ENCODE data around the gene ZBTB16. TPM values are rescaled to one million over a fixed set of nuclear protein-coding genes. Genes with fewer than 3 reads are reported as not detected.
A peak's percentile ranks its signal among the peaks of the same experiment; 100 is the strongest.

ZBTB16 gene
- total RNA-seq, 2 donors from 2014 or later, result 17.2 to 20.7 TPM

- no peak overlapping the region for H3K27ac Mint-ChIP-seq
- no peaks in the 10 kb centered on the region for H3K27me3 Mint-ChIP-seq
- no peaks in the 10 kb centered on the region for H3K36me3 Mint-ChIP-seq (ENCODE audit: low read depth)
- no peak overlapping the region for H3K4me3 Mint-ChIP-seq
- no peak for DNase-seq
- no peaks in the 10 kb centered on the region for H3K9me3 ChIP-seq (ENCODE audit: control insufficient read depth, low read length, poor library complexity, severe bottlenecking)
- peaks cover 26% of the 10 kb centered on the region for H3K4me1 Mint-ChIP-seq
- ATAC-seq, result no peak
Measured at GRCh38 chr11:114254571-114255146, 195.1 kb downstream of the ZBTB16 start.

GRCh38 chr11:114255289-114255688 is 195.8 kb downstream of the ZBTB16 start:
- no peaks in the 10 kb centered on the region for H3K36me3 Mint-ChIP-seq (ENCODE audit: low read depth)
- H3K4me3 Mint-ChIP-seq, result no peak overlapping the region
- H3K27ac Mint-ChIP-seq, result no peak overlapping the region
- H3K9me3 ChIP-seq (ENCODE audit: control insufficient read depth, low read length, poor library complexity, severe bottlenecking), result no peaks in the 10 kb centered on the region
- H3K27me3 Mint-ChIP-seq, result no peaks in the 10 kb centered on the region
- DNase-seq (no peak), ATAC-seq (no peak)
- H3K4me1 Mint-ChIP-seq, result peaks cover 24% of the 10 kb centered on the region

GRCh38 chr11:114256176-114256966 is 196.9 kb downstream of the ZBTB16 start:
- Mint-ChIP-seq H3K27me3 (no peaks in the 10 kb centered on the region), H3K27ac (no peak overlapping the region), H3K4me3 (no peak overlapping the region), H3K4me1 (peaks cover 23% of the 10 kb centered on the region), H3K36me3 (ENCODE audit: low read depth) (no peaks in the 10 kb centered on the region)
- DNase-seq (no peak), ATAC-seq (no peak)
- H3K9me3 ChIP-seq (ENCODE audit: control insufficient read depth, low read length, poor library complexity, severe bottlenecking), result no peaks in the 10 kb centered on the region

GRCh38 chr11:114256967-114257286 is 197.4 kb downstream of the ZBTB16 start:
- H3K9me3 ChIP-seq (ENCODE audit: control insufficient read depth, low read length, poor library complexity, severe bottlenecking), result no peaks in the 10 kb centered on the region
- Mint-ChIP-seq H3K4me1 (peaks cover 21% of the 10 kb centered on the region), H3K4me3 (no peak overlapping the region), H3K27me3 (no peaks in the 10 kb centered on the region), H3K36me3 (ENCODE audit: low read depth) (no peaks in the 10 kb centered on the region), H3K27ac (no peak overlapping the region)
- DNase-seq (no peak), ATAC-seq (no peak)

- DNase-seq, result no peak
- H3K27ac Mint-ChIP-seq, result no peak overlapping the region
- H3K4me3 Mint-ChIP-seq, result no peak overlapping the region
- H3K9me3 ChIP-seq (ENCODE audit: control insufficient read depth, low read length, poor library complexity, severe bottlenecking), result no peaks in the 10 kb centered on the region
- no peaks in the 10 kb centered on the region for H3K36me3 Mint-ChIP-seq (ENCODE audit: low read depth)
- peaks cover 17% of the 10 kb centered on the region for H3K4me1 Mint-ChIP-seq
- H3K27me3 Mint-ChIP-seq, result no peaks in the 10 kb centered on the region
- no peak for ATAC-seq
Measured at GRCh38 chr11:114257621-114258558, 198.4 kb downstream of the ZBTB16 start.

- Mint-ChIP-seq H3K4me1 (peaks cover 14% of the 10 kb centered on the region), H3K4me3 (peak overlapping the region; percentile 41), H3K36me3 (ENCODE audit: low read depth) (no peaks in the 10 kb centered on the region), H3K27ac (no peak overlapping the region), H3K27me3 (no peaks in the 10 kb centered on the region)
- ATAC-seq (peak; percentile 32), DNase-seq (no peak)
- H3K9me3 ChIP-seq (ENCODE audit: control insufficient read depth, low read length, poor library complexity, severe bottlenecking), result no peaks in the 10 kb centered on the region
Measured at GRCh38 chr11:114258696-114259095, 199.2 kb downstream of the ZBTB16 start.

- no peaks in the 10 kb centered on the region for H3K9me3 ChIP-seq (ENCODE audit: control insufficient read depth, low read length, poor library complexity, severe bottlenecking)
- Mint-ChIP-seq H3K27ac (no peak overlapping the region), H3K4me1 (peaks cover 14% of the 10 kb centered on the region), H3K4me3 (peak overlapping the region; percentile 41), H3K36me3 (ENCODE audit: low read depth) (no peaks in the 10 kb centered on the region), H3K27me3 (no peaks in the 10 kb centered on the region)
- DNase-seq, result no peak
- no peak for ATAC-seq
Measured at GRCh38 chr11:114259124-114259526, 199.6 kb downstream of the ZBTB16 start.

- no peak for ATAC-seq
- DNase-seq, result no peak
- no peaks in the 10 kb centered on the region for H3K36me3 Mint-ChIP-seq (ENCODE audit: low read depth)
- H3K27ac Mint-ChIP-seq, result no peak overlapping the region
- H3K9me3 ChIP-seq (ENCODE audit: control insufficient read depth, low read length, poor library complexity, severe bottlenecking), result no peaks in the 10 kb centered on the region
- peaks cover 14% of the 10 kb centered on the region for H3K4me1 Mint-ChIP-seq
- no peaks in the 10 kb centered on the region for H3K27me3 Mint-ChIP-seq
- no peak overlapping the region for H3K4me3 Mint-ChIP-seq
Measured at GRCh38 chr11:114259551-114259983, 200.1 kb downstream of the ZBTB16 start.

- no peaks in the 10 kb centered on the region for H3K27me3 Mint-ChIP-seq
- ATAC-seq (no peak), DNase-seq (no peak)
- H3K4me3 Mint-ChIP-seq, result no peak overlapping the region
- H3K4me1 Mint-ChIP-seq, result peaks cover 13% of the 10 kb centered on the region
- H3K36me3 Mint-ChIP-seq (ENCODE audit: low read depth), result no peaks in the 10 kb centered on the region
- H3K27ac Mint-ChIP-seq, result no peak overlapping the region
- H3K9me3 ChIP-seq (ENCODE audit: control insufficient read depth, low read length, poor library complexity, severe bottlenecking), result no peaks in the 10 kb centered on the region
Measured at GRCh38 chr11:114260077-114260476, 200.6 kb downstream of the ZBTB16 start.

GRCh38 chr11:114260483-114260882 is 201.0 kb downstream of the ZBTB16 start:
- Mint-ChIP-seq H3K27ac (no peak overlapping the region), H3K4me3 (no peak overlapping the region), H3K27me3 (no peaks in the 10 kb centered on the region), H3K36me3 (ENCODE audit: low read depth) (no peaks in the 10 kb centered on the region), H3K4me1 (peaks cover 11% of the 10 kb centered on the region)
- DNase-seq, result no peak
- ATAC-seq, result no peak
- no peaks in the 10 kb centered on the region for H3K9me3 ChIP-seq (ENCODE audit: control insufficient read depth, low read length, poor library complexity, severe bottlenecking)

GRCh38 chr11:114261791-114262190 is 202.3 kb downstream of the ZBTB16 start:
- Mint-ChIP-seq H3K36me3 (ENCODE audit: low read depth) (no peaks in the 10 kb centered on the region), H3K27me3 (peaks cover 5% of the 10 kb centered on the region), H3K4me1 (peaks cover 11% of the 10 kb centered on the region), H3K4me3 (no peak overlapping the region), H3K27ac (no peak overlapping the region)
- ATAC-seq (no peak), DNase-seq (no peak)
- no peaks in the 10 kb centered on the region for H3K9me3 ChIP-seq (ENCODE audit: control insufficient read depth, low read length, poor library complexity, severe bottlenecking)

- no peaks in the 10 kb centered on the region for H3K9me3 ChIP-seq (ENCODE audit: control insufficient read depth, low read length, poor library complexity, severe bottlenecking)
- Mint-ChIP-seq H3K4me3 (no peak overlapping the region), H3K27ac (no peak overlapping the region), H3K4me1 (peaks cover 7% of the 10 kb centered on the region), H3K27me3 (peaks cover 10% of the 10 kb centered on the region), H3K36me3 (ENCODE audit: low read depth) (no peaks in the 10 kb centered on the region)
- ATAC-seq (peak; percentile 43), DNase-seq (no peak)
Measured at GRCh38 chr11:114262681-114263512, 203.4 kb downstream of the ZBTB16 start.
